Mesothelial cell of epicardium (in vitro differentiated cells): ENCODE results near the gene COL4A1. TPM values are rescaled to one million over a fixed set of nuclear protein-coding genes. Genes with fewer than 3 reads are reported as not detected.

Experiments used
- DNase-seq, 2 experiments: peaks; one replicate each; pipeline ENCODE4 v3.0.0; 2021; ENCODE audit warnings: low spot score in 2 of 2; ENCODE audit not compliant: unreplicated experiment in 2 of 2
- H3K27ac Mint-ChIP-seq: 2 replicates; pipeline ENCODE4 v1.8.0; 2021; ENCODE audit warnings: mixed read lengths
- H3K27me3 Mint-ChIP-seq: 2 replicates; pipeline ENCODE4 v1.8.0; 2021; ENCODE audit warnings: low read depth, mixed read lengths
- H3K36me3 Mint-ChIP-seq: 2 replicates; pipeline ENCODE4 v1.8.0; 2021; ENCODE audit warnings: mixed read lengths
- H3K4me1 Mint-ChIP-seq: 2 replicates; pipeline ENCODE4 v1.8.0; 2021; ENCODE audit warnings: mixed read lengths
- H3K4me3 Mint-ChIP-seq: 2 replicates; pipeline ENCODE4 v1.8.0; 2021; ENCODE audit warnings: mild to moderate bottlenecking, moderate library complexity, mixed read lengths
- H3K9me3 Mint-ChIP-seq: 2 replicates; pipeline ENCODE4 v1.8.0; 2021; ENCODE audit warnings: mixed read lengths
- CTCF ChIP-seq: fragments of 200-600 bp; sonication (generic); IDR thresholded peaks from one replicate; pipeline ENCODE4 v1.5.0; 2021; ENCODE audit warnings: antibody characterized with exemption; ENCODE audit not compliant: unreplicated experiment
- total RNA-seq: library from RNA; stranded (reverse); gene quantifications from 3 replicates; pipeline ENCODE4 v1.2.1, GENCODE V29; 2021

The COL4A1 gene
- total RNA-seq, 1 donor from 2014 or later: 362 TPM

- TF ChIP-seq CTCF: no peak
- Mint-ChIP-seq H3K4me1 (peaks cover 27% of the 10 kb centered on the region), H3K9me3 (no peaks in the 10 kb centered on the region), H3K4me3 (no peak overlapping the region), H3K27ac (no peak overlapping the region), H3K27me3 (no peaks in the 10 kb centered on the region), H3K36me3 (peaks cover 2% of the 10 kb centered on the region)
- no peak for DNase-seq
These were observed 38.3 kb upstream of the COL4A1 start for GRCh38 chr13:110345266-110345665.

- Mint-ChIP-seq H3K27me3 (no peaks in the 10 kb centered on the region), H3K9me3 (no peaks in the 10 kb centered on the region), H3K4me3 (no peak overlapping the region), H3K4me1 (peaks cover 33% of the 10 kb centered on the region), H3K36me3 (peaks cover 2% of the 10 kb centered on the region), H3K27ac (no peak overlapping the region)
- TF ChIP-seq CTCF: no peak
- no peak for DNase-seq
These were observed 37.4 kb upstream of the COL4A1 start for GRCh38 chr13:110344320-110344719.

GRCh38 chr13:110343241-110343865 is 36.4 kb upstream of the COL4A1 start:
- DNase-seq: no peak
- Mint-ChIP-seq H3K36me3 (peaks cover 2% of the 10 kb centered on the region), H3K4me3 (no peak overlapping the region), H3K9me3 (no peaks in the 10 kb centered on the region), H3K27me3 (no peaks in the 10 kb centered on the region), H3K27ac (peak overlapping the region; percentile 54), H3K4me1 (peaks cover 42% of the 10 kb centered on the region)
- TF ChIP-seq CTCF: no peak

GRCh38 chr13:110342474-110342873 is 35.5 kb upstream of the COL4A1 start:
- TF ChIP-seq CTCF: no peak
- DNase-seq: no peak
- peaks cover 2% of the 10 kb centered on the region for H3K36me3 Mint-ChIP-seq
- H3K9me3 Mint-ChIP-seq: no peaks in the 10 kb centered on the region
- no peaks in the 10 kb centered on the region for H3K27me3 Mint-ChIP-seq
- peaks cover 42% of the 10 kb centered on the region for H3K4me1 Mint-ChIP-seq
- no peak overlapping the region for H3K4me3 Mint-ChIP-seq
- no peak overlapping the region for H3K27ac Mint-ChIP-seq

GRCh38 chr13:110341445-110342244 is 34.7 kb upstream of the COL4A1 start:
- Mint-ChIP-seq H3K27ac (peak overlapping the region; percentile 91), H3K4me1 (peaks cover 39% of the 10 kb centered on the region)
- no peak for DNase-seq

More at GRCh38 chr13:110341445-110342244, 34.7 kb upstream of the COL4A1 start:
- peaks cover 2% of the 10 kb centered on the region for H3K36me3 Mint-ChIP-seq
- no peak overlapping the region for H3K4me3 Mint-ChIP-seq
- H3K9me3 Mint-ChIP-seq: no peaks in the 10 kb centered on the region
- TF ChIP-seq CTCF: no peak
- H3K27me3 Mint-ChIP-seq: no peaks in the 10 kb centered on the region
